Activated CD8-positive, alpha-beta T cell treated with anti-CD3 and anti-CD28 coated beads, Interleukin-2, amount 10 ng/mL, durations not matched to agents 7 days and 5 days (primary cell): ENCODE data around the gene ABHD14A. TPM values are rescaled to one million over a fixed set of nuclear protein-coding genes. Genes with fewer than 3 reads are reported as not detected.

Source experiments
- ATAC-seq: fragments of 150-1000 bp; cut with Tn5 transposase; one replicate; pipeline ENCODE4 v1.10.0; 2021; ENCODE audit warnings: moderate library complexity
- CTCF ChIA-PET: fragments of 350-600 bp; sonication (Branson Sonifier 250); formaldehyde crosslinking; loops from one replicate; lab custom pipeline; 2021; ENCODE audit warnings: antibody characterized with exemption; lab: Charles Lee
- POLR2A ChIA-PET: fragments of 350-600 bp; sonication (Branson Sonifier 250); formaldehyde crosslinking; loops from one replicate; lab custom pipeline; 2021; ENCODE audit warnings: antibody characterized with exemption; lab: Charles Lee
- DNase-seq: peaks from one replicate; pipeline ENCODE4 v3.0.0-alpha.2; 2020
- H3K27ac Mint-ChIP-seq: one replicate; pipeline ENCODE4 v1.8.0; 2021; ENCODE audit warnings: mild to moderate bottlenecking, mixed read lengths
- H3K27me3 Mint-ChIP-seq: one replicate; pipeline ENCODE4 v1.8.0; 2021; ENCODE audit warnings: low read depth, mixed read lengths
- H3K36me3 Mint-ChIP-seq: one replicate; pipeline ENCODE4 v1.8.0; 2021; ENCODE audit warnings: low read depth, mixed read lengths
- H3K4me1 Mint-ChIP-seq: one replicate; pipeline ENCODE4 v1.8.0; 2021; ENCODE audit warnings: low read depth, mixed read lengths
- H3K4me3 Mint-ChIP-seq: one replicate; pipeline ENCODE4 v1.8.0; 2021; ENCODE audit warnings: mild to moderate bottlenecking, mixed read lengths
- H3K9me3 Mint-ChIP-seq: one replicate; pipeline ENCODE4 v1.8.0; 2022; ENCODE audit warnings: mixed read lengths; ENCODE audit not compliant: insufficient read depth
- total RNA-seq, 2 experiments: library from RNA; stranded (reverse); gene quantifications; one replicate each; pipeline ENCODE4 v1.2.3, GENCODE V29; 2021

ABHD14A gene
- total RNA-seq, 2 experiments from 2014 or later: 10.5 to 11.7 TPM

- POLR2A ChIA-PET: no interaction called here
- H3K27me3 Mint-ChIP-seq: peaks cover 3% of the 10 kb centered on the region
- H3K27ac Mint-ChIP-seq: no peak overlapping the region
- no peaks in the 10 kb centered on the region for H3K4me1 Mint-ChIP-seq
- ATAC-seq (no peak), DNase-seq (no peak)
- H3K9me3 Mint-ChIP-seq: no peaks in the 10 kb centered on the region
- H3K4me3 Mint-ChIP-seq: no peak overlapping the region
- no peaks in the 10 kb centered on the region for H3K36me3 Mint-ChIP-seq
- CTCF ChIA-PET: no interaction called here
Measured at GRCh38 chr3:52024765-52025452, 50.0 kb downstream of the ABHD14A start.

- Mint-ChIP-seq H3K4me1 (no peaks in the 10 kb centered on the region), H3K27ac (no peak overlapping the region), H3K4me3 (no peak overlapping the region), H3K9me3 (no peaks in the 10 kb centered on the region), H3K27me3 (peaks cover 3% of the 10 kb centered on the region), H3K36me3 (no peaks in the 10 kb centered on the region)
- ChIA-PET CTCF (no interaction called here), POLR2A (no interaction called here)
- ATAC-seq (no peak), DNase-seq (no peak)
Measured at GRCh38 chr3:52025453-52025852, 50.6 kb downstream of the ABHD14A start.

- peaks cover 3% of the 10 kb centered on the region for H3K27me3 Mint-ChIP-seq
- no peak for ATAC-seq
- no peaks in the 10 kb centered on the region for H3K9me3 Mint-ChIP-seq
- no peaks in the 10 kb centered on the region for H3K4me1 Mint-ChIP-seq
- ChIA-PET POLR2A (no interaction called here), CTCF (no interaction called here)
- no peaks in the 10 kb centered on the region for H3K36me3 Mint-ChIP-seq
- DNase-seq: no peak
- H3K27ac Mint-ChIP-seq: peak overlapping the region; percentile 17
- H3K4me3 Mint-ChIP-seq: no peak overlapping the region
Measured at GRCh38 chr3:52026041-52026440, 51.2 kb downstream of the ABHD14A start.

GRCh38 chr3:52028572-52028971, 53.7 kb downstream of the ABHD14A start:
- ATAC-seq: no peak
- Mint-ChIP-seq H3K36me3 (no peaks in the 10 kb centered on the region), H3K4me3 (no peak overlapping the region), H3K27me3 (peaks cover 3% of the 10 kb centered on the region), H3K27ac (no peak overlapping the region), H3K9me3 (no peaks in the 10 kb centered on the region), H3K4me1 (no peaks in the 10 kb centered on the region)
- DNase-seq: no peak
- POLR2A ChIA-PET: no interaction called here
- CTCF ChIA-PET: interaction anchor here (0.8 kb wide), 1 partner anchor 12 kb away, joined by 4 read pairs; no protein-coding TSS in a partner anchor

GRCh38 chr3:52029053-52029452, 54.2 kb downstream of the ABHD14A start:
- CTCF ChIA-PET: no interaction called here

GRCh38 chr3:52029535-52029934, 54.7 kb downstream of the ABHD14A start:
- Mint-ChIP-seq H3K27ac (no peak overlapping the region), H3K4me1 (no peaks in the 10 kb centered on the region), H3K4me3 (no peak overlapping the region), H3K36me3 (no peaks in the 10 kb centered on the region), H3K9me3 (no peaks in the 10 kb centered on the region), H3K27me3 (no peaks in the 10 kb centered on the region)
- no peak for ATAC-seq
- ChIA-PET CTCF (interaction anchor here (0.7 kb wide), 1 partner anchor 27 kb away, joined by 3 read pairs; no protein-coding TSS in a partner anchor), POLR2A (no interaction called here)
- no peak for DNase-seq

More at GRCh38 chr3:52029053-52029452, 54.2 kb downstream of the ABHD14A start:
- ATAC-seq (no peak), DNase-seq (no peak)
- H3K4me1 Mint-ChIP-seq: no peaks in the 10 kb centered on the region
- H3K36me3 Mint-ChIP-seq: no peaks in the 10 kb centered on the region
- no peak overlapping the region for H3K4me3 Mint-ChIP-seq
- H3K9me3 Mint-ChIP-seq: no peaks in the 10 kb centered on the region
- H3K27me3 Mint-ChIP-seq: peaks cover 3% of the 10 kb centered on the region
- POLR2A ChIA-PET: no interaction called here
- H3K27ac Mint-ChIP-seq: no peak overlapping the region

Other genes starting within 250 kb of the ABHD14A start
- not detected for gene IQCF6, start 195.8 kb upstream of the ABHD14A start, total RNA-seq
- not detected for gene IQCF2, start 113.4 kb upstream of the ABHD14A start, total RNA-seq
- not detected for gene IQCF5, start 99.5 kb upstream of the ABHD14A start, total RNA-seq
- gene IQCF1, start 71.7 kb upstream of the ABHD14A start, total RNA-seq: not detected
- gene RRP9, start 33.2 kb upstream of the ABHD14A start, total RNA-seq: 10 to 100 TPM; 29.2 to 29.6 TPM
- gene PARP3, start 32.7 kb upstream of the ABHD14A start, total RNA-seq: 10 to 100 TPM; 18.8 to 20.4 TPM
- gene GPR62, start 19.7 kb upstream of the ABHD14A start, total RNA-seq: not detected
- 10 to 100 TPM; 12.7 to 16.1 TPM for gene PCBP4, start 7.6 kb upstream of the ABHD14A start, total RNA-seq
- 10 to 100 TPM; 31.4 to 38.0 TPM for gene ABHD14B, start 1.0 kb upstream of the ABHD14A start, total RNA-seq
- 10 to 100 TPM; 17.4 to 21.2 TPM for gene ACY1, start 8.5 kb downstream of the ABHD14A start, total RNA-seq
- gene RPL29, start 20.8 kb downstream of the ABHD14A start, total RNA-seq: 1,000 to 10,000 TPM; 1,199 to 1,266 TPM
- gene DUSP7, start 81.5 kb downstream of the ABHD14A start, total RNA-seq: 10 to 100 TPM; 37.4 to 39.1 TPM
- 10 to 100 TPM; 31.7 to 32.3 TPM for gene POC1A, start 179.4 kb downstream of the ABHD14A start, total RNA-seq
- gene ALAS1, start 223.1 kb downstream of the ABHD14A start, total RNA-seq: 10 to 100 TPM; 57.7 to 60.8 TPM